ENCODE data around the gene SP4. TPM values are rescaled to one million over a fixed set of nuclear protein-coding genes. Genes with fewer than 3 reads are reported as not detected.

SP4 gene
- total RNA-seq, 2 experiments from 2014 or later, result 22.3 to 23.6 TPM

DNA sequence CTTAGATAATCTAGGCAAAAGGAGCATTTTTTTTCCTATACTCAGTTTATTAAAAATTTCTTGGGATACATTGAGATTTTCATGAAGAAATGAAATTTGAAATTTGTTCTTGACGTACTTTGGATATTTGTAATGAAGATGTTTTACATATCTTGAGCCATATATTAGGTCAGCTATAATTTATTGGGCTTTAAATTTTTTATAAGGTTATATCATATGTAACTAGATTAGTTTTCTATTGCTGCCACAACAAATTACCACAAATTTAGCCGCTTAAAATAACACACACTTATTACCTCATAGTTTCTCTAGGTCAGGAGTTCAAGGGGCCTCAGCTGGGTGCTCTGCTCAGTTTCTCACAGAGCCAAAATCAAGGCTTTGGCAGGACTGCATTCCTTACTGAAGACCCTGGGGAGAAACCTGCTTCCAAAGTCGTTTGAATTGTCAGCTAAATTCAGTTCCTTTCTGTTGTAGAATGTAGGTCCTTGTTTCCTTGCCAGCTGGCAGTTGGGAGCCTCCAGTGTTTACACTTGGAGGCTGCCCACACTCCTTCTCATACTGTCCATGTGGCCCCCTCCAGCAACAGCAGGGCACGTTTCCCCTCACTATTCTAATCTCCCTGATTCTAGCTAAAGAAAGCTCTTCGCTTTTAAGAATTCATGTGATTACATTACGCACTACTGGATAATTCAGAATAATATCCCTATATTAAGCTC is 72.4 kb downstream of the SP4 start:
- Mint-ChIP-seq H3K27me3 (no peaks in the 10 kb centered on the region), H3K9me3 (peaks cover 5% of the 10 kb centered on the region), H3K4me3 (no peak overlapping the region), H3K27ac (no peak overlapping the region), H3K4me1 (ENCODE audit: low read depth) (peaks cover 10% of the 10 kb centered on the region), H3K36me3 (ENCODE audit: low read depth) (peaks cover 69% of the 10 kb centered on the region)
- ATAC-seq (no peak), DNase-seq (no peak)
- POLR2A ChIA-PET, result no interaction called here
- intact Hi-C loops (cut with micrococcal nuclease), result no loop called here
- CTCF ChIA-PET, result interaction anchor here (0.9 to 1.5 kb wide), 3 partner anchors 17 to 245 kb away, joined by 3 to 7 read pairs (median 3); no protein-coding TSS in a partner anchor
- no peak for TF ChIP-seq CTCF (IDR thresholded peaks at IDR 0.05)

DNA sequence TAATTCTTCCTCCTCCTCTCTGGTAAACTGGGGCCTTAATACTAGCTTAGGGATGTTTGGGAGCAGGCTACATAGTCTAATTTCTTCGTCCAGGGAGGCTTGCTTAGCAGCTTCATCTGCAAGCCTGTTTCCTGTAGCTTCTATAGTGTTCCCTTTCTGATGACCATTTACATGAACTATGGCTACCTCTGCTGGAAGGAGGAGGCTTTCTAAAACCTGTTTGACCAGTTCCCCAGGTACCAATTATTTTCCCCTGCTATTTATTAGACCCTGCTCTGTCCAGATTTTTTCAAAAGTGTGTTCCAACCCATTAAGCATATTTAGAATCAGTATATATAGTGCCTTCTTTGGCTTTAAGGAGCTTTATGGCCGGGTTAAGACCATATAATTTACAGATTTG is 76.1 kb downstream of the SP4 start:
- Mint-ChIP-seq H3K9me3 (peaks cover 6% of the 10 kb centered on the region), H3K27ac (no peak overlapping the region), H3K4me1 (ENCODE audit: low read depth) (peaks cover 2% of the 10 kb centered on the region), H3K36me3 (ENCODE audit: low read depth) (peaks cover 67% of the 10 kb centered on the region), H3K4me3 (no peak overlapping the region), H3K27me3 (no peaks in the 10 kb centered on the region)
- DNase-seq (no peak), ATAC-seq (no peak)
- ChIA-PET POLR2A (no interaction called here), CTCF (interaction anchor here (1.0 to 4.1 kb wide), 3 partner anchors 242 to 252 kb away, joined by 3 to 12 read pairs (median 4); no protein-coding TSS in a partner anchor)
- intact Hi-C loops (cut with micrococcal nuclease), result no loop called here
- TF ChIP-seq CTCF (IDR thresholded peaks at IDR 0.05), result no peak

DNA sequence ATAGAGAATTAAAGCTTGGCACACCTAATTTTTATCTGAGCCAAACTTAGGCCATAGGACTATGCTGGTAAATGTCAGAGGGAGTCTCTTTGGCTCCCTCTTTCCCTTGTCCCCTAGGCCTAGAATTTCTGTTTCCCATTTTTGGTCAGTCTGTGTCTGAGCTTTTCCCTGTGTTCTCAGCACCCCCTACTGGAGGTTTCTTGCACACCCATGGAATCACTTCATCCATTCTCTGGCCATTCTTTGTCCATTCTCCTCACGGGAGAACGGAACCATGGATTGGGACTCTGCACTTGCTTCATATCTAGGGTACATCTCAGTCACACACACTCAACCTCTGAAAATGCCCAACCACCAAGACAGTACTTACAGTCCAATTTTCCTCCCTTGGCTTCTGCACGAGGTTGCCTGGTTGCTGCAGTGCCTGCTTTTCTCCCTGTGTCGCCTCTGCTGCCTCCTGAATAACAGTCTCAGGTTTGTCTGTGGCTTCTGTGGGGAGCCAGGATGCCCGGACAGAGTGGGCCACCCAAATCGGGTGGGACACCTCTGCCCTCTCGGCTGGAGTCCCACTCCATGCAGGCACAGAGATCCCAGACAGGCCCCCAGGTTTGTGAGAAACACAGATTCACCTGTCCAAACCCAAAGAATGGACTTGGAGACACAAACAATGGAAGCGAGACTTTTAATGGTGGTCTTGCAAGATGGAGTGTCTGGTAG is 79.9 kb downstream of the SP4 start:
- peak; percentile 51 for DNase-seq
- peaks cover 2% of the 10 kb centered on the region for H3K4me1 Mint-ChIP-seq (ENCODE audit: low read depth)
- ChIA-PET POLR2A (interaction anchor here (1.3 kb wide), 1 partner anchor 24 kb away, joined by 3 read pairs; no protein-coding TSS in a partner anchor), CTCF (interaction anchor here (0.6 to 2.1 kb wide), 10 partner anchors 21 to 256 kb away, joined by 3 to 14 read pairs (median 4); no protein-coding TSS in a partner anchor)
- no peak for ATAC-seq
- H3K27me3 Mint-ChIP-seq, result no peaks in the 10 kb centered on the region
- no peak overlapping the region for H3K27ac Mint-ChIP-seq
- peaks cover 56% of the 10 kb centered on the region for H3K36me3 Mint-ChIP-seq (ENCODE audit: low read depth)
- intact Hi-C loops (cut with micrococcal nuclease), result loop anchor here (2.0 kb wide), 1 partner anchor 253 kb away; no protein-coding TSS in a partner anchor
- peaks cover 6% of the 10 kb centered on the region for H3K9me3 Mint-ChIP-seq
- no peak overlapping the region for H3K4me3 Mint-ChIP-seq
- peak; percentile 67 for TF ChIP-seq CTCF (IDR thresholded peaks at IDR 0.05)

GRCh38 chr7:21508538-21508937 is 80.7 kb downstream of the SP4 start:
- ChIA-PET POLR2A (no interaction called here), CTCF (interaction anchor here (1.4 kb wide), 1 partner anchor 253 kb away, joined by 4 read pairs; no protein-coding TSS in a partner anchor)
- peaks cover 1% of the 10 kb centered on the region for H3K4me1 Mint-ChIP-seq (ENCODE audit: low read depth)
- H3K4me3 Mint-ChIP-seq, result no peak overlapping the region
- H3K27me3 Mint-ChIP-seq, result no peaks in the 10 kb centered on the region
- DNase-seq, result no peak
- ATAC-seq, result no peak
- no peak for TF ChIP-seq CTCF (IDR thresholded peaks at IDR 0.05)
- intact Hi-C loops (cut with micrococcal nuclease), result no loop called here
- peaks cover 51% of the 10 kb centered on the region for H3K36me3 Mint-ChIP-seq (ENCODE audit: low read depth)
- peaks cover 6% of the 10 kb centered on the region for H3K9me3 Mint-ChIP-seq
- H3K27ac Mint-ChIP-seq, result no peak overlapping the region
